GM12878 (cell line): ENCODE data around the gene FLOT1. TPM values are rescaled to one million over a fixed set of nuclear protein-coding genes. Genes with fewer than 3 reads are reported as not detected.

Experiments used
- CBX5 ChIP-seq: sonication (generic); IDR thresholded peaks from 2 replicates; pipeline ENCODE4 v1.6.1; 2016; ENCODE audit warnings: low read depth, moderate library complexity, mild to moderate bottlenecking, inconsistent platforms
- CHD1 ChIP-seq: IDR thresholded peaks from 2 replicates; pipeline ENCODE4 v1.6.1; 2012; ENCODE audit warnings: low read depth, low read length, improper control_type of control experiment
- IKZF1 ChIP-seq: fragments of 450-650 bp; conservative IDR thresholded peaks from 2 replicates; pipeline ENCODE4 v1.6.1; 2017; ENCODE audit warnings: antibody characterized with exemption, mild to moderate bottlenecking
- IKZF2 ChIP-seq, 2 experiments: fragments of 450-650 bp; IDR thresholded peaks; 2 replicates each; pipeline ENCODE4 v1.6.1; 2017; ENCODE audit warnings: mild to moderate bottlenecking in 2 of 2, moderate library complexity in 2 of 2
- ZBTB11 ChIP-seq: fragments of 450-650 bp; formaldehyde crosslinking; IDR thresholded peaks from 2 replicates; pipeline ENCODE4 v1.5.0; 2022; ENCODE audit warnings: mild to moderate bottlenecking, missing genetic modification characterization
- polyA plus RNA-seq, 11 experiments: library from polyadenylated mRNA; depleted of rRNA in 4 of 11; unstranded in 6 of 11; stranded (reverse) in 5 of 11; fragments of >200 nt; fragmentation: Nextera tagmentation in 4 of 11; fragmentation: Illumina TruSeq in 1 of 11; extraction: Ambion mirVana in 4 of 11; extraction: Trizol in 1 of 11; gene quantifications; 1 replicate in 1 of 11; 2 replicates in 10 of 11; pipeline versions ENCODE4 v1.2.1 to v1.2.3, GENCODE V29; 2011 to 2016; ENCODE audit warnings: inconsistent platforms in 2 of 11, missing spikeins in 2 of 11, low read depth in 1 of 11
- total RNA-seq, 4 experiments: library from RNA; depleted of rRNA in 3 of 4; stranded (reverse); fragments of >200 nt in 3 of 4; fragmentation: Illumina TruSeq in 1 of 4; extraction: Trizol in 1 of 4; gene quantifications; 2 replicates each; pipeline versions ENCODE4 v1.2.1 to v1.2.3, GENCODE V29; 2013 to 2021
- TF ChIP-seq, protein P1 (sequence below): fragments of 450-650 bp; IDR thresholded peaks from 2 replicates; pipeline ENCODE4 v1.6.1; 2017; ENCODE audit warnings: mild to moderate bottlenecking, moderate library complexity
- TF ChIP-seq, protein P2 (sequence below): fragments of 150-350 bp; IDR thresholded peaks from 2 replicates; pipeline ENCODE4 v1.6.1; 2014; ENCODE audit warnings: mild to moderate bottlenecking, low read depth, low read length
- TF ChIP-seq, protein P3 (sequence below): fragments of 450-650 bp; IDR thresholded peaks from 2 replicates; pipeline ENCODE4 v1.6.1; 2017; ENCODE audit warnings: antibody characterized with exemption, mild to moderate bottlenecking, moderate library complexity

The FLOT1 gene
- total and polyA plus RNA-seq, 10 of the 15 experiments (the other 5 are each of a cell fraction or from before 2014, with no cell fraction given): 12.3 to 153 (median 112) TPM

GRCh38 chr6:30684386-30685156 is 57.9 kb downstream of the FLOT1 start (continued):
- TF ChIP-seq CBX5 (no peak), IKZF2 (IDR thresholded peaks at IDR 0.05) (peak in 1 of 2 experiments; percentile 13; a peak in 2 of 4 replicates), IKZF1 (0 out of 2 replicates have a peak, but pooled peaks have one; percentile 21), CHD1 (no peak), ZBTB11 (CRISPR knock-in tag) (no peak)
- TF ChIP-seq, protein P1, sequence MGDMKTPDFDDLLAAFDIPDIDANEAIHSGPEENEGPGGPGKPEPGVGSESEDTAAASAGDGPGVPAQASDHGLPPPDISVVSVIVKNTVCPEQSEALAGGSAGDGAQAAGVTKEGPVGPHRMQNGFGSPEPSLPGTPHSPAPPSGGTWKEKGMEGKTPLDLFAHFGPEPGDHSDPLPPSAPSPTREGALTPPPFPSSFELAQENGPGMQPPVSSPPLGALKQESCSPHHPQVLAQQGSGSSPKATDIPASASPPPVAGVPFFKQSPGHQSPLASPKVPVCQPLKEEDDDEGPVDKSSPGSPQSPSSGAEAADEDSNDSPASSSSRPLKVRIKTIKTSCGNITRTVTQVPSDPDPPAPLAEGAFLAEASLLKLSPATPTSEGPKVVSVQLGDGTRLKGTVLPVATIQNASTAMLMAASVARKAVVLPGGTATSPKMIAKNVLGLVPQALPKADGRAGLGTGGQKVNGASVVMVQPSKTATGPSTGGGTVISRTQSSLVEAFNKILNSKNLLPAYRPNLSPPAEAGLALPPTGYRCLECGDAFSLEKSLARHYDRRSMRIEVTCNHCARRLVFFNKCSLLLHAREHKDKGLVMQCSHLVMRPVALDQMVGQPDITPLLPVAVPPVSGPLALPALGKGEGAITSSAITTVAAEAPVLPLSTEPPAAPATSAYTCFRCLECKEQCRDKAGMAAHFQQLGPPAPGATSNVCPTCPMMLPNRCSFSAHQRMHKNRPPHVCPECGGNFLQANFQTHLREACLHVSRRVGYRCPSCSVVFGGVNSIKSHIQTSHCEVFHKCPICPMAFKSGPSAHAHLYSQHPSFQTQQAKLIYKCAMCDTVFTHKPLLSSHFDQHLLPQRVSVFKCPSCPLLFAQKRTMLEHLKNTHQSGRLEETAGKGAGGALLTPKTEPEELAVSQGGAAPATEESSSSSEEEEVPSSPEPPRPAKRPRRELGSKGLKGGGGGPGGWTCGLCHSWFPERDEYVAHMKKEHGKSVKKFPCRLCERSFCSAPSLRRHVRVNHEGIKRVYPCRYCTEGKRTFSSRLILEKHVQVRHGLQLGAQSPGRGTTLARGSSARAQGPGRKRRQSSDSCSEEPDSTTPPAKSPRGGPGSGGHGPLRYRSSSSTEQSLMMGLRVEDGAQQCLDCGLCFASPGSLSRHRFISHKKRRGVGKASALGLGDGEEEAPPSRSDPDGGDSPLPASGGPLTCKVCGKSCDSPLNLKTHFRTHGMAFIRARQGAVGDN: peak; percentile 35; the same call in 1 of the 2 replicates
- TF ChIP-seq, protein P2, sequence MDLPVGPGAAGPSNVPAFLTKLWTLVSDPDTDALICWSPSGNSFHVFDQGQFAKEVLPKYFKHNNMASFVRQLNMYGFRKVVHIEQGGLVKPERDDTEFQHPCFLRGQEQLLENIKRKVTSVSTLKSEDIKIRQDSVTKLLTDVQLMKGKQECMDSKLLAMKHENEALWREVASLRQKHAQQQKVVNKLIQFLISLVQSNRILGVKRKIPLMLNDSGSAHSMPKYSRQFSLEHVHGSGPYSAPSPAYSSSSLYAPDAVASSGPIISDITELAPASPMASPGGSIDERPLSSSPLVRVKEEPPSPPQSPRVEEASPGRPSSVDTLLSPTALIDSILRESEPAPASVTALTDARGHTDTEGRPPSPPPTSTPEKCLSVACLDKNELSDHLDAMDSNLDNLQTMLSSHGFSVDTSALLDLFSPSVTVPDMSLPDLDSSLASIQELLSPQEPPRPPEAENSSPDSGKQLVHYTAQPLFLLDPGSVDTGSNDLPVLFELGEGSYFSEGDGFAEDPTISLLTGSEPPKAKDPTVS: peak; percentile 91
- TF ChIP-seq, protein P3, sequence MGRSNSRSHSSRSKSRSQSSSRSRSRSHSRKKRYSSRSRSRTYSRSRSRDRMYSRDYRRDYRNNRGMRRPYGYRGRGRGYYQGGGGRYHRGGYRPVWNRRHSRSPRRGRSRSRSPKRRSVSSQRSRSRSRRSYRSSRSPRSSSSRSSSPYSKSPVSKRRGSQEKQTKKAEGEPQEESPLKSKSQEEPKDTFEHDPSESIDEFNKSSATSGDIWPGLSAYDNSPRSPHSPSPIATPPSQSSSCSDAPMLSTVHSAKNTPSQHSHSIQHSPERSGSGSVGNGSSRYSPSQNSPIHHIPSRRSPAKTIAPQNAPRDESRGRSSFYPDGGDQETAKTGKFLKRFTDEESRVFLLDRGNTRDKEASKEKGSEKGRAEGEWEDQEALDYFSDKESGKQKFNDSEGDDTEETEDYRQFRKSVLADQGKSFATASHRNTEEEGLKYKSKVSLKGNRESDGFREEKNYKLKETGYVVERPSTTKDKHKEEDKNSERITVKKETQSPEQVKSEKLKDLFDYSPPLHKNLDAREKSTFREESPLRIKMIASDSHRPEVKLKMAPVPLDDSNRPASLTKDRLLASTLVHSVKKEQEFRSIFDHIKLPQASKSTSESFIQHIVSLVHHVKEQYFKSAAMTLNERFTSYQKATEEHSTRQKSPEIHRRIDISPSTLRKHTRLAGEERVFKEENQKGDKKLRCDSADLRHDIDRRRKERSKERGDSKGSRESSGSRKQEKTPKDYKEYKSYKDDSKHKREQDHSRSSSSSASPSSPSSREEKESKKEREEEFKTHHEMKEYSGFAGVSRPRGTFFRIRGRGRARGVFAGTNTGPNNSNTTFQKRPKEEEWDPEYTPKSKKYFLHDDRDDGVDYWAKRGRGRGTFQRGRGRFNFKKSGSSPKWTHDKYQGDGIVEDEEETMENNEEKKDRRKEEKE: no peak
